Nephron (organoid): ENCODE measurements around the gene SHLD2.
"Not testable (repeated sequence)": the region's sequence is repeated elsewhere in the genome, so short reads cannot be mapped to it uniquely, and the experiment has no call there.

Source experiments
- H3K27ac Mint-ChIP-seq, 3 experiments: 2 replicates each; pipeline ENCODE4 v1.8.0; 2020; ENCODE audit warnings: mixed read lengths in 3 of 3, mild to moderate bottlenecking in 2 of 3, moderate library complexity in 1 of 3
- H3K27me3 Mint-ChIP-seq: 2 replicates; pipeline ENCODE4 v1.8.0; 2021; ENCODE audit warnings: low read depth, mild to moderate bottlenecking, moderate library complexity, mixed read lengths
- H3K36me3 Mint-ChIP-seq: 2 replicates; pipeline ENCODE4 v1.8.0; 2020; ENCODE audit warnings: low read depth, mixed read lengths
- H3K4me1 Mint-ChIP-seq: 2 replicates; pipeline ENCODE4 v1.8.0; 2020; ENCODE audit warnings: mixed read lengths
- H3K4me3 Mint-ChIP-seq, 3 experiments: 2 replicates each; pipeline ENCODE4 v1.8.0; 2020; ENCODE audit warnings: mild to moderate bottlenecking in 3 of 3, mixed read lengths in 3 of 3, moderate library complexity in 2 of 3
- H3K9me3 Mint-ChIP-seq: 2 replicates; pipeline ENCODE4 v1.8.0; 2020; ENCODE audit warnings: mixed read lengths
- CTCF ChIP-seq, 3 experiments: fragments of 200-600 bp; sonication (generic); IDR thresholded peaks; one replicate each; pipeline ENCODE4 v1.5.0; 2021; ENCODE audit warnings: antibody characterized with exemption in 3 of 3; ENCODE audit not compliant: unreplicated experiment in 3 of 3

The SHLD2 gene

GRCh38 chr10:87066178-87066577 lies 28.8 kb upstream of the SHLD2 start:
- Mint-ChIP-seq H3K27me3 (no peaks in the 10 kb centered on the region), H3K27ac (no peak overlapping the region), H3K9me3 (no peaks in the 10 kb centered on the region), H3K4me1 (no peaks in the 10 kb centered on the region), H3K36me3 (peaks cover 65% of the 10 kb centered on the region), H3K4me3 (no peak overlapping the region)
- no peak for TF ChIP-seq CTCF (IDR thresholded peaks at IDR 0.05; ENCODE audit: unreplicated experiment in 3 of 3)

- Mint-ChIP-seq H3K4me1 (no peaks in the 10 kb centered on the region), H3K27ac (no peak overlapping the region), H3K4me3 (no peak overlapping the region), H3K9me3 (no peaks in the 10 kb centered on the region), H3K36me3 (peaks cover 71% of the 10 kb centered on the region), H3K27me3 (no peaks in the 10 kb centered on the region)
- no peak for TF ChIP-seq CTCF (IDR thresholded peaks at IDR 0.05; ENCODE audit: unreplicated experiment in 3 of 3)
Measured at GRCh38 chr10:87066865-87067264, 28.1 kb upstream of the SHLD2 start.

GRCh38 chr10:87068281-87068680 lies 26.7 kb upstream of the SHLD2 start:
- Mint-ChIP-seq H3K27ac (no peak overlapping the region), H3K4me3 (no peak overlapping the region), H3K36me3 (peaks cover 73% of the 10 kb centered on the region), H3K27me3 (no peaks in the 10 kb centered on the region), H3K4me1 (no peaks in the 10 kb centered on the region), H3K9me3 (no peaks in the 10 kb centered on the region)
- TF ChIP-seq CTCF (IDR thresholded peaks at IDR 0.05; ENCODE audit: unreplicated experiment in 3 of 3), result no peak

GRCh38 chr10:87072449-87072848 lies 22.6 kb upstream of the SHLD2 start:
- no peaks in the 10 kb centered on the region for H3K9me3 Mint-ChIP-seq
- H3K36me3 Mint-ChIP-seq, result peaks cover 40% of the 10 kb centered on the region
- TF ChIP-seq CTCF (IDR thresholded peaks at IDR 0.05; ENCODE audit: unreplicated experiment in 3 of 3), result no peak
- H3K4me1 Mint-ChIP-seq, result no peaks in the 10 kb centered on the region
- no peak overlapping the region for H3K4me3 Mint-ChIP-seq
- H3K27me3 Mint-ChIP-seq, result no peaks in the 10 kb centered on the region
- H3K27ac Mint-ChIP-seq, result no peak overlapping the region

GRCh38 chr10:87076421-87076820 lies 18.6 kb upstream of the SHLD2 start:
- peaks cover 36% of the 10 kb centered on the region for H3K36me3 Mint-ChIP-seq

GRCh38 chr10:87079106-87079836 lies 15.7 kb upstream of the SHLD2 start:
- Mint-ChIP-seq H3K27me3 (no peaks in the 10 kb centered on the region), H3K9me3 (no peaks in the 10 kb centered on the region), H3K36me3 (peaks cover 37% of the 10 kb centered on the region), H3K4me1 (peaks cover 17% of the 10 kb centered on the region), H3K4me3 (no peak overlapping the region), H3K27ac (no peak overlapping the region)
- TF ChIP-seq CTCF (IDR thresholded peaks at IDR 0.05; ENCODE audit: unreplicated experiment in 3 of 3), result no peak

More at GRCh38 chr10:87076421-87076820, 18.6 kb upstream of the SHLD2 start:
- not testable (repeated sequence) for H3K27me3 Mint-ChIP-seq, H3K4me3 Mint-ChIP-seq, H3K4me1 Mint-ChIP-seq, H3K27ac Mint-ChIP-seq, H3K9me3 Mint-ChIP-seq

- H3K27ac Mint-ChIP-seq, H3K9me3 Mint-ChIP-seq, H3K27me3 Mint-ChIP-seq, H3K4me3 Mint-ChIP-seq: not testable (repeated sequence)
- Mint-ChIP-seq H3K36me3 (peaks cover 44% of the 10 kb centered on the region), H3K4me1 (peaks cover 24% of the 10 kb centered on the region)
Measured at GRCh38 chr10:87080621-87081020, 14.4 kb upstream of the SHLD2 start.

GRCh38 chr10:87081574-87081973 lies 13.4 kb upstream of the SHLD2 start:
- Mint-ChIP-seq H3K4me1 (peaks cover 32% of the 10 kb centered on the region), H3K36me3 (peaks cover 48% of the 10 kb centered on the region)
- H3K27ac Mint-ChIP-seq, H3K9me3 Mint-ChIP-seq, H3K27me3 Mint-ChIP-seq, H3K4me3 Mint-ChIP-seq: not testable (repeated sequence)

GRCh38 chr10:87082219-87082618 lies 12.8 kb upstream of the SHLD2 start:
- Mint-ChIP-seq H3K36me3 (peaks cover 52% of the 10 kb centered on the region), H3K4me1 (peaks cover 32% of the 10 kb centered on the region)
- H3K27me3 Mint-ChIP-seq, result not testable (repeated sequence)

More at GRCh38 chr10:87082219-87082618, 12.8 kb upstream of the SHLD2 start:
- not testable (repeated sequence) for H3K9me3 Mint-ChIP-seq, H3K4me3 Mint-ChIP-seq
- peak overlapping the region; percentile 67 to 81 (median 72) for H3K27ac Mint-ChIP-seq
